Pancreas (tissue), 10 donors: ENCODE results near the gene PLXNC1. TPM values are rescaled to one million over a fixed set of nuclear protein-coding genes. Genes with fewer than 3 reads are reported as not detected.

ENCODE experiments used
- ATAC-seq, 4 donors: fragments of 200-7000 bp; cut with Tn5 transposase; one replicate each; pipeline versions ENCODE4 v1.8.0 to v1.9.1; 2020; ENCODE audit warnings: mild to moderate bottlenecking in 4 of 4, moderate library complexity in 4 of 4
- DNase-seq, 6 donors: peaks; one replicate each; pipeline ENCODE4 v3.0.0-alpha.2; 2020
- FAIRE-seq: peaks from 2 replicates; lab custom pipeline; 2012; peaks lifted over from hg19 to GRCh38; lab: Jason Lieb, UNC
- H3K27ac ChIP-seq, 4 donors: fragments of 200-600 bp; sonication (generic); 1 replicate in 3 of 4; 2 replicates in 1 of 4; pipeline versions ENCODE4 v1.5.0 to v1.8.0; 2020
- H3K27me3 ChIP-seq, 4 donors: fragments of 200-600 bp; one replicate each; pipeline ENCODE4 v1.8.0; 2021
- H3K36me3 ChIP-seq, 3 donors: fragments of 200-600 bp; sonication (generic) in 1 of 3; one replicate each; pipeline versions ENCODE4 v1.5.0 to v1.8.0; 2020 to 2021
- H3K4me1 ChIP-seq, 3 donors: fragments of 200-600 bp; one replicate each; pipeline ENCODE4 v1.8.0; 2021
- H3K4me3 ChIP-seq, 4 donors: fragments of 200-600 bp; sonication (generic) in 2 of 4; one replicate each; pipeline versions ENCODE4 v1.5.0 to v1.8.0; 2020 to 2021
- H3K9me3 ChIP-seq, 4 donors: fragments of 200-600 bp; one replicate each; pipeline ENCODE4 v1.8.0; 2021
- CTCF ChIP-seq, 4 donors: fragments of 200-600 bp; sonication (generic) in 3 of 4; IDR thresholded peaks; one replicate each; pipeline versions ENCODE4 v1.5.0 to v1.8.0; 2021; ENCODE audit warnings: antibody characterized with exemption in 4 of 4
- WGBS, 2 donors: extraction: QIAGEN DNeasy Blood & Tissue Kit; methylation state at CpG; one replicate each; pipeline ENCODE4 v1.1.7; 2013; 5-methylcytosine and 5-hydroxymethylcytosine counted together
- intact Hi-C, 3 donors: fragments of 100-400 bp; cut with DNase I; formaldehyde crosslinking; loops; one replicate each; pipeline versions ENCODE4 v1.11.1 to v1.14.2; 2022
- polyA plus RNA-seq, 2 donors: library from polyadenylated mRNA; stranded (reverse); fragments of 200-250 nt; gene quantifications; one replicate each; pipeline ENCODE4 v1.2.3, GENCODE V29; 2013
- total RNA-seq, 6 donors: library from RNA; stranded (reverse); fragmentation: NEBNext Ultra II Directional in 4 of 6; extraction: Animal tissue kit (Norgen Biotek cat#: 25700) in 4 of 6; gene quantifications; one replicate each; pipeline versions ENCODE4 v1.2.1 to v1.2.4, GENCODE V29; 2021 to 2023
- donor health status: healthy with polysubstance abuse.
- donor health status: DM: no; HTN: no; CAD: no; lungs with moderate emphysema.
- donor health status: DM: no; HTN: no; CAD: no.
- donor health status: control.
- donor health status: control.
- donor health status: Bipolar disorder and iron deficiency.
- donor health status: DM: yes; HTN: yes; CAD: no.
- donor health status: DM: no; HTN: no; CAD: no.
- donor health status: DM: no; HTN: no; CAD: no.
- donor health status: DM: yes; HTN: yes; CAD: no.

The PLXNC1 gene
- total and polyA plus RNA-seq, 8 donors = 0.53 to 13.7 (median 2.0) TPM

GRCh38 chr12:94146166-94146936 is 2.0 kb upstream of the PLXNC1 start:
- no peaks in the 10 kb centered on the region for H3K9me3 ChIP-seq
- no peak for TF ChIP-seq CTCF (IDR thresholded peaks at IDR 0.05)
- FAIRE-seq (no peak), DNase-seq (no peak), ATAC-seq (no peak)
- H3K4me1 ChIP-seq = peaks cover 0 to 5% (median 3%) of the 10 kb centered on the region in 3 donors
- whole genome bisulfite sequencing, 2 donors = 50 to 60% methylated on average over 9 of the region's 9 CpGs
- no peak overlapping the region for H3K4me3 ChIP-seq
- peaks cover 0 to 14% (median 3%) of the 10 kb centered on the region in 4 donors for H3K27me3 ChIP-seq
- no peaks in the 10 kb centered on the region for H3K36me3 ChIP-seq
- no peak overlapping the region for H3K27ac ChIP-seq
- intact Hi-C loops = no loop called here

DNA sequence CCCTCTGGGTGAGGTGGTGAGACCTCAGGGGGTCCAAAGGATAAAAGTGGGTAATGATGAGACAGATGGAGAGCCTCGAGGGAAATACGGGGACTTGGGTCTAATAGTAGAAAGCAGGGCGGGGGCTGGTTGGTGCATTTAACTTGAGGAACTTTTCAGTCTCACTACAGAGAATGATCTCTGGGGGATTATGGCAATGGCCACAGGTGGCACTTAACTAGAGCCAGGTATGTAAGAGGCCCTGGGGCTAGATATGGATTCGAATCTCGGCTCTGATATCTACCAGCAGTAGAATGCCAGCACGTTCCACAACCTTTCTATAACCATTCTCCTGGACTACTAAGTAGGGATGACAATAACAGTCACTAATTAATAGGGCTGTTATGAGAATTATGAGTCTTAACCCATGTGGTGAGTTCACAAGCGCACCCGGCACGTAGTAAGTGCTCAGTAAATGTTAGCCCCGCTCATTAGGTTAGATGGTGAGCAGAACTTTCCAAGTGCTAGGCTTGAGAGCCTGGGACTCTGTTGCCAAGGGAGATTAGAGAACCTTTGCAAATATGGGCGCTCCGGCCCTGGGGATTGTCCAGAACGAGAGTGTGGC is 888 bp upstream of the PLXNC1 start:
- H3K4me1 ChIP-seq = peaks cover 0 to 5% (median 4%) of the 10 kb centered on the region in 3 donors
- FAIRE-seq = no peak
- WGBS, 2 donors = 42 to 43% methylated on average over 13 of the region's 13 CpGs
- H3K27me3 ChIP-seq = peaks cover 0 to 14% (median 3%) of the 10 kb centered on the region in 4 donors
- DNase-seq = no peak
- ATAC-seq = no peak
- no peak for TF ChIP-seq CTCF (IDR thresholded peaks at IDR 0.05)
- peak overlapping the region in 2 of 4 donors; percentile 43 to 54 for H3K4me3 ChIP-seq
- H3K36me3 ChIP-seq = no peaks in the 10 kb centered on the region
- no peak overlapping the region for H3K27ac ChIP-seq
- no peaks in the 10 kb centered on the region for H3K9me3 ChIP-seq
- intact Hi-C loops = no loop called here

DNA sequence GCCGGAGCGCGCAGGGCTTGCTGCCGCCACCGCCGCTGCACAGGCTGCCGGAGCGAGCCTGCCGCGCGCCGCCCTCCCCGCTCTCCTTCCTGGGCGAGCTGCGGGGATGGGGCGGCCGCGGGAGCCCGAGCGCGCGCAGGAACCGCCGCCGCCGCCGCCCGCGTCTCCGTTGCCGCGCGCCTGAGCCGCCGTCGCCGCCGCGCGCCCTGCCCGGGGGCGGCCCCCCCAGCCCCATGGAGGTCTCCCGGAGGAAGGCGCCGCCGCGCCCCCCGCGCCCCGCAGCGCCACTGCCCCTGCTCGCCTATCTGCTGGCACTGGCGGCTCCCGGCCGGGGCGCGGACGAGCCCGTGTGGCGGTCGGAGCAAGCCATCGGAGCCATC is 352 bp downstream of the PLXNC1 start:
- intact Hi-C loops = no loop called here
- Histone ChIP-seq H3K4me1 (peaks cover 0 to 8% (median 5%) of the 10 kb centered on the region in 3 donors), H3K27ac (peak overlapping the region in 2 of 4 donors; percentile 33 to 39), H3K36me3 (no peaks in the 10 kb centered on the region), H3K27me3 (peaks cover 0 to 14% (median 3%) of the 10 kb centered on the region in 4 donors), H3K4me3 (peak overlapping the region; percentile 26 to 54 (median 39)), H3K9me3 (no peaks in the 10 kb centered on the region)
- ATAC-seq (no peak), FAIRE-seq (no peak), DNase-seq (peak in 1 of 6 donors; percentile 66)
- TF ChIP-seq CTCF (IDR thresholded peaks at IDR 0.05) = no peak
- WGBS, 2 donors = 1 to 2% methylated on average over 15 to 62 of the region's 62 CpGs

- Histone ChIP-seq H3K36me3 (no peaks in the 10 kb centered on the region), H3K27ac (peak overlapping the region in 2 of 4 donors; percentile 33 to 39), H3K4me3 (peak overlapping the region; percentile 26 to 54 (median 39)), H3K27me3 (peaks cover 0 to 14% (median 3%) of the 10 kb centered on the region in 4 donors), H3K4me1 (peaks cover 0 to 8% (median 5%) of the 10 kb centered on the region in 3 donors), H3K9me3 (no peaks in the 10 kb centered on the region)
- WGBS, 2 donors = 2% methylated on average over 75 to 76 of the region's 76 CpGs
- ATAC-seq (peak; percentile 26 to 47 (median 32)), DNase-seq (peak in 4 of 6 donors; percentile 46 to 81 (median 60)), FAIRE-seq (no peak)
- TF ChIP-seq CTCF (IDR thresholded peaks at IDR 0.05) = no peak
- intact Hi-C loops = no loop called here
These were observed 873 bp downstream of the PLXNC1 start for GRCh38 chr12:94149119-94149780.
